H9 (cell line): ENCODE data around the gene DOK6. TPM values are rescaled to one million over a fixed set of nuclear protein-coding genes. Genes with fewer than 3 reads are reported as not detected.
A peak's percentile ranks its signal among the peaks of the same experiment; 100 is the strongest.

Source experiments
- DNase-seq: peaks from one replicate; pipeline ENCODE4 v3.0.0-alpha.2; 2017
- H2AFZ ChIP-seq: one replicate; pipeline ENCODE4 v1.6.1; 2013; ENCODE audit warnings: mild to moderate bottlenecking, low read length, control low read depth, moderate library complexity
- H2AK5ac ChIP-seq: 2 replicates; pipeline ENCODE4 v1.6.1; 2013; ENCODE audit warnings: low read length, control low read depth, mixed read lengths; ENCODE audit not compliant: insufficient read length
- H2BK120ac ChIP-seq: one replicate; pipeline ENCODE4 v1.6.1; 2013; ENCODE audit warnings: low read depth, mild to moderate bottlenecking, low read length, control low read depth, inconsistent platforms; ENCODE audit not compliant: poor library complexity, severe bottlenecking
- H2BK12ac ChIP-seq: 2 replicates; pipeline ENCODE4 v1.6.1; 2013; ENCODE audit warnings: low read length, control low read depth, mixed read lengths, low read depth; ENCODE audit not compliant: insufficient read length
- H2BK15ac ChIP-seq: 2 replicates; pipeline ENCODE4 v1.6.1; 2013; ENCODE audit warnings: low read depth, low read length, control low read depth
- H2BK20ac ChIP-seq: one replicate; pipeline ENCODE4 v1.6.1; 2013; ENCODE audit warnings: low read depth, mild to moderate bottlenecking, low read length, control low read depth, inconsistent platforms; ENCODE audit not compliant: poor library complexity, severe bottlenecking
- H2BK5ac ChIP-seq: 2 replicates; pipeline ENCODE4 v1.6.1; 2013; ENCODE audit warnings: low read length, control low read depth, mixed read lengths; ENCODE audit not compliant: insufficient read length
- H3K14ac ChIP-seq: 2 replicates; pipeline ENCODE4 v1.6.1; 2013; ENCODE audit warnings: low read length, control low read depth; ENCODE audit not compliant: insufficient read depth
- H3K18ac ChIP-seq: 2 replicates; pipeline ENCODE4 v1.6.1; 2013; ENCODE audit warnings: low read depth, mild to moderate bottlenecking, mixed read lengths, low read length, control low read depth; ENCODE audit not compliant: insufficient read length
- H3K23ac ChIP-seq: 2 replicates; pipeline ENCODE4 v1.6.1; 2013; ENCODE audit warnings: low read length, control low read depth, mixed read lengths, low read depth; ENCODE audit not compliant: insufficient read length
- H3K23me2 ChIP-seq: 2 replicates; pipeline ENCODE4 v1.6.1; 2013; ENCODE audit warnings: low read depth, mild to moderate bottlenecking, mixed read lengths, low read length, control low read depth; ENCODE audit not compliant: insufficient read length, poor library complexity, severe bottlenecking
- H3K27ac ChIP-seq: 2 replicates; pipeline ENCODE4 v1.5.1; 2013; ENCODE audit warnings: low read length, control low read depth, mixed read lengths, low read depth; ENCODE audit not compliant: insufficient read length
- H3K27me3 ChIP-seq: 2 replicates; pipeline ENCODE4 v1.6.1; 2013; ENCODE audit warnings: low read length, control low read depth, inconsistent platforms; ENCODE audit not compliant: insufficient read depth
- H3K4ac ChIP-seq: 2 replicates; pipeline ENCODE4 v1.6.1; 2013; ENCODE audit warnings: low read depth, mild to moderate bottlenecking, control low read depth, inconsistent platforms, low read length, moderate library complexity
- H3K4me1 ChIP-seq: 2 replicates; pipeline ENCODE4 v1.6.1; 2013; ENCODE audit warnings: low read length, control low read depth, inconsistent platforms; ENCODE audit not compliant: insufficient read depth
- H3K4me2 ChIP-seq: 2 replicates; pipeline ENCODE4 v1.6.1; 2013; ENCODE audit warnings: low read length, control low read depth, mixed read lengths; ENCODE audit not compliant: insufficient read length, insufficient read depth
- H3K56ac ChIP-seq: 2 replicates; pipeline ENCODE4 v1.6.1; 2013; ENCODE audit warnings: low read depth, mild to moderate bottlenecking, mixed read lengths, low read length, control low read depth; ENCODE audit not compliant: insufficient read length
- H3K79me1 ChIP-seq: 2 replicates; pipeline ENCODE4 v1.6.1; 2013; ENCODE audit warnings: low read depth, mild to moderate bottlenecking, moderate library complexity, low read length, control low read depth, inconsistent platforms; ENCODE audit not compliant: insufficient read depth, poor library complexity, severe bottlenecking
- H3K79me2 ChIP-seq: 2 replicates; pipeline ENCODE4 v1.6.1; 2013; ENCODE audit warnings: low read length, control low read depth, inconsistent platforms; ENCODE audit not compliant: insufficient read depth
- H3K9ac ChIP-seq: 2 replicates; pipeline ENCODE4 v1.6.1; 2013; ENCODE audit warnings: low read length, control low read depth, mixed read lengths; ENCODE audit not compliant: insufficient read length; ENCODE audit errors: extremely low read depth
- H3K9me3 ChIP-seq: one replicate; pipeline ENCODE4 v1.6.1; 2013; ENCODE audit warnings: low read depth, low read length, inconsistent platforms; ENCODE audit not compliant: control insufficient read depth
- H3T11ph ChIP-seq: one replicate; pipeline ENCODE4 v1.6.1; 2013; ENCODE audit warnings: mild to moderate bottlenecking, low read length, control low read depth, inconsistent platforms
- H4K20me1 ChIP-seq: one replicate; pipeline ENCODE4 v1.6.1; 2013; ENCODE audit not compliant: control insufficient read depth, insufficient read length, insufficient read depth
- H4K5ac ChIP-seq: 2 replicates; pipeline ENCODE4 v1.6.1; 2013; ENCODE audit warnings: low read depth, mild to moderate bottlenecking, mixed read lengths, low read length, control low read depth; ENCODE audit not compliant: insufficient read length
- H4K8ac ChIP-seq: replicated peaks from 2 replicates; pipeline ENCODE4 v1.6.1; 2013; ENCODE audit warnings: low read length, control low read depth, mixed read lengths, low read depth; ENCODE audit not compliant: insufficient read length
- H4K91ac ChIP-seq: 2 replicates; pipeline ENCODE4 v1.6.1; 2013; ENCODE audit warnings: low read depth, mild to moderate bottlenecking, moderate library complexity, mixed read lengths, low read length, control low read depth; ENCODE audit not compliant: insufficient read length
- H3K27ac Mint-ChIP-seq, 3 experiments: 2 replicates in 2 of 3; 3 replicates in 1 of 3; pipeline ENCODE4 v1.8.0; 2020 to 2021; ENCODE audit warnings: mixed read lengths in 3 of 3, mild to moderate bottlenecking in 1 of 3, moderate library complexity in 1 of 3
- H3K27me3 Mint-ChIP-seq: 2 replicates; pipeline ENCODE4 v1.8.0; 2021; ENCODE audit warnings: low read depth, mild to moderate bottlenecking, moderate library complexity, mixed read lengths
- H3K36me3 Mint-ChIP-seq, 3 experiments: 2 replicates in 2 of 3; 3 replicates in 1 of 3; pipeline ENCODE4 v1.8.0; 2020 to 2021; ENCODE audit warnings: low read depth in 3 of 3, mixed read lengths in 3 of 3; ENCODE audit not compliant: insufficient read depth in 1 of 3
- H3K4me1 Mint-ChIP-seq, 2 experiments: 2 replicates each; pipeline ENCODE4 v1.8.0; 2020; ENCODE audit warnings: mixed read lengths in 2 of 2
- H3K4me3 Mint-ChIP-seq, 2 experiments: 2 replicates in 1 of 2; 3 replicates in 1 of 2; pipeline ENCODE4 v1.8.0; 2020 to 2021; ENCODE audit warnings: mild to moderate bottlenecking in 2 of 2, mixed read lengths in 2 of 2, moderate library complexity in 1 of 2
- H3K9me3 Mint-ChIP-seq, 2 experiments: 2 replicates in 1 of 2; 3 replicates in 1 of 2; pipeline ENCODE4 v1.8.0; 2020; ENCODE audit warnings: mild to moderate bottlenecking in 2 of 2, mixed read lengths in 2 of 2, moderate library complexity in 1 of 2
- CTCF ChIP-seq: fragments of 200-600 bp; sonication (generic); conservative IDR thresholded peaks from 3 replicates; pipeline ENCODE4 v1.8.0; 2021; ENCODE audit warnings: antibody characterized with exemption, mild to moderate bottlenecking
- WGBS: extraction: QIAGEN DNeasy Blood & Tissue Kit; methylation state at CpG from one replicate; pipeline ENCODE4 v1.1.7; 2013; ENCODE audit warnings: missing lambda C conversion rate, low lambda C conversion rate, mixed read lengths; ENCODE audit not compliant: insufficient read length; ENCODE audit errors: extremely low coverage; 5-methylcytosine and 5-hydroxymethylcytosine counted together
- total RNA-seq: library from RNA; stranded (reverse); gene quantifications from 2 replicates; pipeline ENCODE4 v1.2.1, GENCODE V29; 2021

Gene DOK6
- total RNA-seq, 1 experiment from 2014 or later = 0.20 TPM

- H3K9me3 ChIP-seq = peaks cover 14% of the 10 kb centered on the region
- H3K4ac ChIP-seq = no peak overlapping the region
- no peak overlapping the region for H2BK5ac ChIP-seq
- H4K91ac ChIP-seq = no peak overlapping the region
- peaks cover 7 to 9% of the 10 kb centered on the region in 2 experiments for H3K4me1 Mint-ChIP-seq
- no peak overlapping the region for H3K4me2 ChIP-seq
- H2BK20ac ChIP-seq = no peak overlapping the region
- H3K14ac ChIP-seq = no peak overlapping the region
- no peak overlapping the region for H3K23ac ChIP-seq
- WGBS = no CpG with 5 or more reads among the region's 3 CpGs
- H3K27me3 ChIP-seq = no peaks in the 10 kb centered on the region
- H3K23me2 ChIP-seq = no peaks in the 10 kb centered on the region
- H3K4me3 Mint-ChIP-seq = no peak overlapping the region
- TF ChIP-seq CTCF = no peak
- H2AFZ ChIP-seq = no peak overlapping the region
- H3K9ac ChIP-seq = no peak overlapping the region
- no peak overlapping the region for H3K56ac ChIP-seq
- H3K79me2 ChIP-seq = no peaks in the 10 kb centered on the region
- no peak overlapping the region for H2AK5ac ChIP-seq
- H3K27ac Mint-ChIP-seq = peak overlapping the region in 1 of 3 experiments; percentile 49; a peak in 1 of 7 replicates
- peaks cover 4 to 21% (median 8%) of the 10 kb centered on the region in 3 experiments for H3K36me3 Mint-ChIP-seq
- H3K27ac ChIP-seq = no peak overlapping the region
- H3K18ac ChIP-seq = no peak overlapping the region
- H3T11ph ChIP-seq = no peak overlapping the region
- no peaks in the 10 kb centered on the region for H4K20me1 ChIP-seq
- H3K4me1 ChIP-seq = no peaks in the 10 kb centered on the region
- no peak overlapping the region for H4K8ac ChIP-seq
- no peaks in the 10 kb centered on the region for H3K27me3 Mint-ChIP-seq
- H4K5ac ChIP-seq = no peak overlapping the region
- H2BK120ac ChIP-seq = no peak overlapping the region
- no peak overlapping the region for H2BK12ac ChIP-seq
- no peaks in the 10 kb centered on the region for H3K79me1 ChIP-seq
- H3K9me3 Mint-ChIP-seq = peaks cover 14 to 22% of the 10 kb centered on the region in 2 experiments
- H2BK15ac ChIP-seq = no peak overlapping the region
- no peak for DNase-seq
These were observed 337.2 kb downstream of the DOK6 start for GRCh38 chr18:69737851-69738250.
